Pancreas (tissue), 10 donors: Measurements from ENCODE around the gene SPEM2. TPM values are rescaled to one million over a fixed set of nuclear protein-coding genes. Genes with fewer than 3 reads are reported as not detected.
"Not testable (repeated sequence)": the region's sequence is repeated elsewhere in the genome, so short reads cannot be mapped to it uniquely, and the experiment has no call there.

Source experiments
- ATAC-seq, 4 donors: fragments of 200-7000 bp; cut with Tn5 transposase; one replicate each; pipeline versions ENCODE4 v1.8.0 to v1.9.1; 2020; ENCODE audit warnings: mild to moderate bottlenecking in 4 of 4, moderate library complexity in 4 of 4
- DNase-seq, 6 donors: peaks; one replicate each; pipeline ENCODE4 v3.0.0-alpha.2; 2020
- FAIRE-seq: peaks from 2 replicates; lab custom pipeline; 2012; peaks lifted over from hg19 to GRCh38; lab: Jason Lieb, UNC
- H3K27ac ChIP-seq, 4 donors: fragments of 200-600 bp; sonication (generic); 1 replicate in 3 of 4; 2 replicates in 1 of 4; pipeline versions ENCODE4 v1.5.0 to v1.8.0; 2020
- H3K27me3 ChIP-seq, 4 donors: fragments of 200-600 bp; one replicate each; pipeline ENCODE4 v1.8.0; 2021
- H3K36me3 ChIP-seq, 3 donors: fragments of 200-600 bp; sonication (generic) in 1 of 3; one replicate each; pipeline versions ENCODE4 v1.5.0 to v1.8.0; 2020 to 2021
- H3K4me1 ChIP-seq, 3 donors: fragments of 200-600 bp; one replicate each; pipeline ENCODE4 v1.8.0; 2021
- H3K4me3 ChIP-seq, 4 donors: fragments of 200-600 bp; sonication (generic) in 2 of 4; one replicate each; pipeline versions ENCODE4 v1.5.0 to v1.8.0; 2020 to 2021
- H3K9me3 ChIP-seq, 4 donors: fragments of 200-600 bp; one replicate each; pipeline ENCODE4 v1.8.0; 2021
- WGBS, 2 donors: extraction: QIAGEN DNeasy Blood & Tissue Kit; methylation state at CpG; one replicate each; pipeline ENCODE4 v1.1.7; 2013; 5-methylcytosine and 5-hydroxymethylcytosine counted together
- intact Hi-C, 3 donors: fragments of 100-400 bp; cut with DNase I; formaldehyde crosslinking; loops; one replicate each; pipeline versions ENCODE4 v1.11.1 to v1.14.2; 2022
- polyA plus RNA-seq, 2 donors: library from polyadenylated mRNA; stranded (reverse); fragments of 200-250 nt; gene quantifications; one replicate each; pipeline ENCODE4 v1.2.3, GENCODE V29; 2013
- total RNA-seq, 6 donors: library from RNA; stranded (reverse); fragmentation: NEBNext Ultra II Directional in 4 of 6; extraction: Animal tissue kit (Norgen Biotek cat#: 25700) in 4 of 6; gene quantifications; one replicate each; pipeline versions ENCODE4 v1.2.1 to v1.2.4, GENCODE V29; 2021 to 2023
- TF ChIP-seq, protein P1 (sequence below), 4 donors: fragments of 200-600 bp; sonication (generic) in 3 of 4; IDR thresholded peaks; one replicate each; pipeline versions ENCODE4 v1.5.0 to v1.8.0; 2021; ENCODE audit warnings: antibody characterized with exemption in 4 of 4
- donor health status: healthy with polysubstance abuse.
- donor health status: DM: no; HTN: no; CAD: no; lungs with moderate emphysema.
- donor health status: DM: no; HTN: no; CAD: no.
- donor health status: control.
- donor health status: control.
- donor health status: Bipolar disorder and iron deficiency.
- donor health status: DM: yes; HTN: yes; CAD: no.
- donor health status: DM: no; HTN: no; CAD: no.
- donor health status: DM: no; HTN: no; CAD: no.
- donor health status: DM: yes; HTN: yes; CAD: no.

Gene SPEM2
- total and polyA plus RNA-seq, 8 donors, result not detected

DNA sequence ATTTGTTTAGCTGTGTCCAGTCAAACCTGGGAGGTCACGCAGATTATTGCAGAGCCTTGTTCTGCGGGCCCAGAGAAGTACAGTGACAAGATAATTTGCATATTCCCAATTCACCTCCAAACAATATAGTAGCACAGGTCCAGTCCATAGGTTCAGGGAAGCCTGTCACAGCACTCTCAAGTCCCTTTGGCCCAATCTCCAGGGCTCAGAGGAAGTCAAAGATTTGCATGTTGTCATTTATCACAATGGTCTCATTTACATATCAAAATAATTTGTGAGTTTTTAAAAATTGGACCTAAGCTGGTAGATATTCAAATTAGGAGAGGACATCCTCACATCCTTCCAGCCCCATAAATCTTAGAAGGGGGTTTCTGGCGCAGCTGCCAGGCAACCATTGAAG is 42.1 kb downstream of the SPEM2 start:
- H3K4me1 ChIP-seq, result peaks cover 19 to 26% (median 23%) of the 10 kb centered on the region in 3 donors
- DNase-seq (peak in 1 of 6 donors; percentile 31), FAIRE-seq (no peak), ATAC-seq (no peak)
- H3K9me3 ChIP-seq, result no peaks in the 10 kb centered on the region
- WGBS, 2 donors, result 80 to 82% methylated on average over 3 of the region's 3 CpGs
- TF ChIP-seq, protein P1, sequence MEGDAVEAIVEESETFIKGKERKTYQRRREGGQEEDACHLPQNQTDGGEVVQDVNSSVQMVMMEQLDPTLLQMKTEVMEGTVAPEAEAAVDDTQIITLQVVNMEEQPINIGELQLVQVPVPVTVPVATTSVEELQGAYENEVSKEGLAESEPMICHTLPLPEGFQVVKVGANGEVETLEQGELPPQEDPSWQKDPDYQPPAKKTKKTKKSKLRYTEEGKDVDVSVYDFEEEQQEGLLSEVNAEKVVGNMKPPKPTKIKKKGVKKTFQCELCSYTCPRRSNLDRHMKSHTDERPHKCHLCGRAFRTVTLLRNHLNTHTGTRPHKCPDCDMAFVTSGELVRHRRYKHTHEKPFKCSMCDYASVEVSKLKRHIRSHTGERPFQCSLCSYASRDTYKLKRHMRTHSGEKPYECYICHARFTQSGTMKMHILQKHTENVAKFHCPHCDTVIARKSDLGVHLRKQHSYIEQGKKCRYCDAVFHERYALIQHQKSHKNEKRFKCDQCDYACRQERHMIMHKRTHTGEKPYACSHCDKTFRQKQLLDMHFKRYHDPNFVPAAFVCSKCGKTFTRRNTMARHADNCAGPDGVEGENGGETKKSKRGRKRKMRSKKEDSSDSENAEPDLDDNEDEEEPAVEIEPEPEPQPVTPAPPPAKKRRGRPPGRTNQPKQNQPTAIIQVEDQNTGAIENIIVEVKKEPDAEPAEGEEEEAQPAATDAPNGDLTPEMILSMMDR (IDR thresholded peaks at IDR 0.05), result no peak
- H3K4me3 ChIP-seq, result no peak overlapping the region
- no peaks in the 10 kb centered on the region for H3K27me3 ChIP-seq
- H3K27ac ChIP-seq, result peak overlapping the region in 3 of 4 donors; percentile 3 to 47 (median 30)
- peaks cover 0 to 19% (median 2%) of the 10 kb centered on the region in 3 donors for H3K36me3 ChIP-seq
- intact Hi-C loops, result no loop called here

DNA sequence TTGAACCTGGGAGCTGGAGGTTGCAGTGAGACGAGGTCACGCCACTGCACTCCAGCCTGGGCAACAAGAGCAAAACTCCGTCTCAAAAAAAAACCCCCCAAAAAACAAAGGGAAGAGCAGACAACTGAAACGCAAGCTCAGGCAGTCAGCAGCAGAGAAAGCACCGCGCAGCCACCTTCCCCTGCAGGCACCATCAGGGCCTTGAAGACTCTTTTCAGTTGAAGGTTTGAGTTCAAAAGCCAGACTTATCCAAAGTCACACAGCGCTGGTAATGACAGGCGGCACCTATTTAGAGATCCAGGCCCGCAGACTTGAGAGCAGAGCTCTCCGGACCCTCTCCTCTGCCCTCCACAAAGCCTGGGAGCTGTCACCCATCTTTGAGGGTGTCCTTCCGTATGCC is 42.9 kb downstream of the SPEM2 start:
- 90 to 96% methylated on average over 11 of the region's 11 CpGs for WGBS, 2 donors
- TF ChIP-seq, protein P1 (IDR thresholded peaks at IDR 0.05), result no peak
- no peak overlapping the region for H3K4me3 ChIP-seq
- intact Hi-C loops, result no loop called here
- no peaks in the 10 kb centered on the region for H3K9me3 ChIP-seq
- ATAC-seq, result no peak
- DNase-seq, result no peak
- no peak for FAIRE-seq
- peaks cover 19 to 26% (median 23%) of the 10 kb centered on the region in 3 donors for H3K4me1 ChIP-seq
- no peak overlapping the region for H3K27ac ChIP-seq
- H3K36me3 ChIP-seq, result peaks cover 0 to 13% (median 0%) of the 10 kb centered on the region in 3 donors
- no peaks in the 10 kb centered on the region for H3K27me3 ChIP-seq

DNA sequence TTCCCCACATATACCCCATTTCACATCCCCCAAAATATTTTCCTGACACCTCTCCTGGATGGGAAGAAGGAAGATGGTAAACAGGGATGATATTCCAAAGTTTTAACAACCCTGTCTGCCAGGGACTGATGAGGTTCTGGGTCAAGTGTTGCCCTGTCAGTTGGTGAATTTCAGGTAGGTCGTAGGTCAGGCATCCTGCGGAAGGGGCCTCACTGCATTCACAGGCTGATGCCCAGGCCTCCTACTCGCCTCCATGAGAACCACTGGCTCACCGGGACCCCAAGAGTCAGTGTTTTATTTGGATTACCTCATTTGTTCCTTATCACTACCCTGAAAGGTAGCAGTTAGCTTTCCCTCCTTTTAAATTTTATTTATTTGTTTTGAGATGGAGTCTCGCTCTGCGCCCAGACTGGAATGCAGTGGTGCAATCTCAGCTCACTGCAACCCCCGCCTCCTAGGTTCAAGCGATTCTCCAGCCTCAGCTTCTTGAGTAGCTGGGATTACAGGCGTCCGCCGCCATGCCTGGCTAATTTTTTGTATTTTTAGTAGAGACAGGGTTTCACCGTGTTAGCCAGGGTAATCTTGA is 43.5 kb downstream of the SPEM2 start:
- peaks cover 19 to 26% (median 23%) of the 10 kb centered on the region in 3 donors for H3K4me1 ChIP-seq

DNA sequence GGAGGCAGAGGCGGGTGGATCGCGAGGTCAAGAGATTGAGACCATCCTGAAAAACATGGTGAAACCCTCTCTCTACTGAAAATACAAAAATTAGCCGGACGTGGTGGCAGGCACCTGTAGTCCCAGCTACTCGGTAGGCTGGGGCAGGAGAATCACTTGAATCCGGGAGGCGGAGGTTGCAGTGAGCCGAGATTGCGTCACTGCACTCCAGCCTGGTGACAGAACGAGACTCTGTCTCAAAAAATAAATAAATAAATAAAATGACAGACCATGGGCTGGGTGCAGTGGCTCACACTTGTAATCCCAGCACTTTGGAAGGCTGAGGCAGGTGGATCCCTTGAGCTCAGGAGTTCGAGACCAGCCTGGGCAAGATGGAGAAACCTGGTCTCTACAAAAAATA is 44.4 kb downstream of the SPEM2 start:
- ATAC-seq, intact Hi-C loops, H3K9me3 ChIP-seq, H3K4me3 ChIP-seq, FAIRE-seq, DNase-seq, H3K27me3 ChIP-seq, H3K36me3 ChIP-seq: not testable (repeated sequence)
- 96 to 97% methylated on average over 12 of the region's 12 CpGs for WGBS, 2 donors
- Histone ChIP-seq H3K4me1 (peaks cover 19 to 26% (median 23%) of the 10 kb centered on the region in 3 donors), H3K27ac (peak overlapping the region in 3 of 4 donors; percentile 20 to 85 (median 82))

More for the DNA sequence above, 43.5 kb downstream of the SPEM2 start:
- H3K27me3 ChIP-seq, result no peaks in the 10 kb centered on the region
- peaks cover 0 to 7% (median 0%) of the 10 kb centered on the region in 3 donors for H3K36me3 ChIP-seq
- H3K4me3 ChIP-seq, result no peak overlapping the region
- no peaks in the 10 kb centered on the region for H3K9me3 ChIP-seq
- WGBS, 2 donors, result 76 to 77% methylated on average over 12 of the region's 12 CpGs
- TF ChIP-seq, protein P1 (IDR thresholded peaks at IDR 0.05), result no peak
- no peak for ATAC-seq
- DNase-seq, result no peak
- FAIRE-seq, result no peak
- H3K27ac ChIP-seq, result no peak overlapping the region
- intact Hi-C loops, result no loop called here

DNA sequence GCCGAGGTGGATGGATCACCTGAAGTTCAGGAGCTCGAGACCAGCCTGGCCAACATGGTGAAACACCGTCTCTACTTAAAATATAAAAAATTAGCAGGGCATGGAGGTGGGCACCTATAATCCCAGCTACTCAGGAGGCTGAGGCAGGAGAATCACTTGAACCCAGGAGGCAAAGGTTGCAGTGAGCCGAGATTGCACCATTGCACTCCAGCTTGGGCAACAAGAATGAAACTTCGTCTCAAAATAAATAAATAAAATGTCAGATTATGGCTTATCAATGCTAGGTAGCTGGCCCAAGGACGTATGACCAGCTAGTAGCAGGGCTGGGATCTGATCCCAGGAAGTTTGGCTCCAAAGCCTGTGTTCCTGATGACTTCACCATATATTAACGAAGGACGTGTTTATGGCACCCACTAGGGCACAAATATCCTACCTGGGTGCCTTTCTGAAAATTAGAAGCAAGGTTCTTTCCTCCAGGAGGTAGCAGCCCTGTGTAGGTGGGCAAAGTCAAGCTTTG is 45.1 kb downstream of the SPEM2 start:
- H3K27ac ChIP-seq, result peak overlapping the region; percentile 67 to 85 (median 76)
- peak; percentile 84 to 93 (median 90) for ATAC-seq
- H3K4me3 ChIP-seq, H3K36me3 ChIP-seq, FAIRE-seq, H3K27me3 ChIP-seq, H3K9me3 ChIP-seq, intact Hi-C loops: not testable (repeated sequence)
- peaks cover 19 to 29% (median 23%) of the 10 kb centered on the region in 3 donors for H3K4me1 ChIP-seq
- 35 to 41% methylated on average over 8 of the region's 8 CpGs for WGBS, 2 donors
- DNase-seq, result peak in 4 of 6 donors; percentile 64 to 81 (median 72)

DNA sequence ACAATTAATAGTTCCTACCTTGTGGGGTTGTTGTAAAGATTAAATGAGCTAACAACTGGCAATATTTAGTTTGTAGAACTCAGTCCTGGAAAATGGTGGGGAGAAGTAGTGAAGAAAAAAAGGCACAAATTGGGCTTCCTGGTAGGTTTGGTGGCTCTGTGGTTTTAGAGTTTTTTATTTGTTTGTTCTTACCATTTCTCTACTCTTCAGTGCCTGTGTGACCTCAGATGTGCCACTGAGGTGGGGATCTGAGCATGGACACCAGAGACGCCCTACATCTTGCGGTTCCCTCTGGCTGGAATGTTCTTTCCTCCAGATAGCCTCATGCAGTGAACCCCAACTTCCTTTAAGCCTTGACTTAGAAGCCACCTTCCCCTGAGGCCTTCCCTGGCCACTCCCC is 46.3 kb downstream of the SPEM2 start:
- no peaks in the 10 kb centered on the region for H3K36me3 ChIP-seq
- DNase-seq (no peak), FAIRE-seq (no peak), ATAC-seq (no peak)
- WGBS, 2 donors, result 85 to 94% methylated on average over 2 of the region's 2 CpGs
- intact Hi-C loops, result no loop called here
- no peaks in the 10 kb centered on the region for H3K27me3 ChIP-seq
- H3K9me3 ChIP-seq, result no peaks in the 10 kb centered on the region
- H3K27ac ChIP-seq, result peak overlapping the region; percentile 67 to 85 (median 76)
- peaks cover 19 to 40% (median 26%) of the 10 kb centered on the region in 3 donors for H3K4me1 ChIP-seq
- H3K4me3 ChIP-seq, result no peak overlapping the region
- TF ChIP-seq, protein P1 (IDR thresholded peaks at IDR 0.05), result no peak

DNA sequence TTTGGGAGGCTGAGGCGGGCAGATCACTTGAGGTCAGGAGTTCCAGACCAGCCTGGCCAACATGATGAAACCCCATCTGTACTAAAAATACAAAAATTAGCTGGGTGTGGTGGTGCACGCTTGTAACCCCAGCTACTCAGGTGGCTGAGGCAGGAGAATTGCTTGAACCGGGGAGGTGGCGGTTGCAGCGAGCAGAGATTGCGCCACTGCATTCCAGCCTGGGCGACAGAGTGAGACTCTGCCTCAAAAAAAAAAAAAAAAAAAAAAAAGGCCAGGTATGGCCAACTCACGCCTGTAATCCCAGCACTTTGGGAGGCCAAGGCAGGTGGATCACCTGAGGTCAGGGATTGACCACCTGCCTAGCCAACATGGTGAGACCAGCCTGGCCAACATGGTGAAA is 49.4 kb downstream of the SPEM2 start:
- not testable (repeated sequence) for FAIRE-seq, H3K27ac ChIP-seq, H3K9me3 ChIP-seq, ATAC-seq, H3K4me3 ChIP-seq, H3K36me3 ChIP-seq, H3K27me3 ChIP-seq, DNase-seq
- intact Hi-C loops, result loop anchor here in 2 of 3 donors (5.0 kb wide), 1 partner anchor 32 kb away; no protein-coding TSS in a partner anchor
- 72 to 87% methylated on average over 8 of the region's 8 CpGs for WGBS, 2 donors
- peaks cover 18 to 39% (median 29%) of the 10 kb centered on the region in 3 donors for H3K4me1 ChIP-seq
